Measurements from ENCODE around the gene TGM1. TPM values are rescaled to one million over a fixed set of nuclear protein-coding genes. Genes with fewer than 3 reads are reported as not detected.

Gene TGM1
- total RNA-seq, 1 experiment from 2014 or later = 26.2 TPM

DNA sequence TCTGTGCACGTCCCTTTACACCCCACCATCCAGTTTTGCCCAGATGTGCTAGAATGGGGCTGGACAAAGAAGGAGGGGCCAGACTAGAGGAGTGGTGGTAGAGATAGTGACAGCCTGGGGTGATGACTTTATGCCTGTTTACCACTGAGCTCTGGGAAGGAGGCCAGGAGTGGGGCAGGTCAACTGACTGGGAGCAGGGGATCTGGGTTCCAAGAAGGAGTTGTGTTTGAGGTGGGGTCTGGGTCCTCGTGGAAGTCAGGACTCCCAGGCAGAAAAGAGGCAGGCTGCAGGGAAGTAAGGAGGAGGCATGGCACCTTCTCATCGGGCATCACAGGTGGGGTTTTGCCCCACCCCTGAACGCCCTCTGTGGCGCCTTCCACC is 47.3 kb upstream of the TGM1 start:
- TF ChIP-seq, protein P1, sequence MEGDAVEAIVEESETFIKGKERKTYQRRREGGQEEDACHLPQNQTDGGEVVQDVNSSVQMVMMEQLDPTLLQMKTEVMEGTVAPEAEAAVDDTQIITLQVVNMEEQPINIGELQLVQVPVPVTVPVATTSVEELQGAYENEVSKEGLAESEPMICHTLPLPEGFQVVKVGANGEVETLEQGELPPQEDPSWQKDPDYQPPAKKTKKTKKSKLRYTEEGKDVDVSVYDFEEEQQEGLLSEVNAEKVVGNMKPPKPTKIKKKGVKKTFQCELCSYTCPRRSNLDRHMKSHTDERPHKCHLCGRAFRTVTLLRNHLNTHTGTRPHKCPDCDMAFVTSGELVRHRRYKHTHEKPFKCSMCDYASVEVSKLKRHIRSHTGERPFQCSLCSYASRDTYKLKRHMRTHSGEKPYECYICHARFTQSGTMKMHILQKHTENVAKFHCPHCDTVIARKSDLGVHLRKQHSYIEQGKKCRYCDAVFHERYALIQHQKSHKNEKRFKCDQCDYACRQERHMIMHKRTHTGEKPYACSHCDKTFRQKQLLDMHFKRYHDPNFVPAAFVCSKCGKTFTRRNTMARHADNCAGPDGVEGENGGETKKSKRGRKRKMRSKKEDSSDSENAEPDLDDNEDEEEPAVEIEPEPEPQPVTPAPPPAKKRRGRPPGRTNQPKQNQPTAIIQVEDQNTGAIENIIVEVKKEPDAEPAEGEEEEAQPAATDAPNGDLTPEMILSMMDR (IDR thresholded peaks at IDR 0.05; ENCODE audit: unreplicated experiment) = no peak
- DNase-seq (ENCODE audit: unreplicated experiment) = no peak
- H3K27ac Mint-ChIP-seq (ENCODE audit: low read depth, unreplicated experiment) = no peak overlapping the region
- intact Hi-C loops (cut with micrococcal nuclease) = no loop called here
- peaks cover 35% of the 10 kb centered on the region for H3K4me1 Mint-ChIP-seq (ENCODE audit: insufficient read depth, unreplicated experiment)
- no peaks in the 10 kb centered on the region for H3K9me3 Mint-ChIP-seq (ENCODE audit: unreplicated experiment)
- ChIA-PET CTCF (interaction anchor here (0.6 to 10.0 kb wide), 24 partner anchors 9 to 504 kb away, joined by 3 to 145 read pairs (median 6); partner anchors contain the start of genes CBLN3, DHRS1, IPO4 and KHNYN), POLR2A (interaction anchor here (0.7 to 7.2 kb wide), 20 partner anchors 11 to 1601 kb away, joined by 3 to 101 read pairs (median 4); partner anchors contain the start of genes CBLN3, CHMP4A, DHRS1 and IRF9)
- H3K36me3 Mint-ChIP-seq (ENCODE audit: insufficient read depth, unreplicated experiment) = peaks cover 21% of the 10 kb centered on the region
- H3K27me3 Mint-ChIP-seq (ENCODE audit: insufficient read depth, unreplicated experiment) = no peaks in the 10 kb centered on the region
- H3K4me3 Mint-ChIP-seq (ENCODE audit: unreplicated experiment) = peak overlapping the region; percentile 69
- BruUV-seq (replicated peaks) = no TSS peak

DNA sequence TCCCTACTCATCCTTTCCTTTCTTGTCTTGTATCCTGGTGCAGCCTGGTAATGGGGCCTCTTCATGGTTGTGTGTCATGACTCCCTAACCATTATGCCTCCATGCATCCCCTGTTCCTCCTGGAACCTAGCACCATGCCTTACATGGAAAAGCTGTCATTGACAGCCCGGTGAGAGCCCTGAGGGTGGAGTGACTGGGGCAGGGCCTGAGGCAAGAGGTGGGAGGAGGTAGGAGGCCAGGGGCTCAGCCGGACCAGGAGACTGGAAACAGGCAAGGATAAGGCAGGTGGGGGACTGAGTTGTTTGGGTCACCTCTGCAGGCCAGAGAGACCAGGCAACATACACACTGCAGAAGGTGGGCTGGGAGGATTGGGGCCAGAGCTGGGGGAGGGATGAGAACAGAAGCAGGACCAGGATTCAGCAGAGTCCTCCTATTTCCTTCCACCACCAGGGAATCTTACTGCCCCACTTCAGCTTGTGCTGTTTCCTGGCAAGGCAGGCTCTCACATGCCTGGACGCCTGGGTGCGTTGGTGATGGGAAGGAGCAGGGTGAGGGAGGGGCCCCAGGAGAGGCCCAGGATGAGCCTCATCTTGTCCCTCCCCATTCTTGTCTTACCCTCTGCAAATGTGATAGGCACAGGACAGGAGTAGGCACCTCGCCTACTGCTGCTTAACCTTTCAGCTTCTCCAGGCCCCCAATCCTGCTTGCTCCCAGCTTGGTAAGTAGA is 46.7 kb upstream of the TGM1 start, which contains the start of gene LTB4R2:
TSS of gene LTB4R2 (plus strand) at position 603 of the 727 bp plus-strand sequence. CDS start 525 bp downstream, outside the sequence.
- ChIA-PET POLR2A (interaction anchor here (0.7 to 7.2 kb wide), 22 partner anchors 10 to 1601 kb away, joined by 3 to 101 read pairs (median 4); partner anchors contain the start of genes CBLN3, CHMP4A, DHRS1 and GMPR2), CTCF (interaction anchor here (0.6 to 10.0 kb wide), 31 partner anchors 12 to 1549 kb away, joined by 3 to 145 read pairs (median 5); partner anchors contain the start of genes CBLN3, DHRS1, IPO4 and KHNYN)
- no peak within 1 kb of the TSS for H3K27ac Mint-ChIP-seq (ENCODE audit: low read depth, unreplicated experiment)
- TF ChIP-seq, protein P1 (IDR thresholded peaks at IDR 0.05; ENCODE audit: unreplicated experiment) = no peak
- peaks cover 32% of the 10 kb centered on the region for H3K4me1 Mint-ChIP-seq (ENCODE audit: insufficient read depth, unreplicated experiment)
- H3K4me3 Mint-ChIP-seq (ENCODE audit: unreplicated experiment) = peak within 1 kb of the TSS; percentile 69
- intact Hi-C loops (cut with micrococcal nuclease) = no loop called here
- H3K27me3 Mint-ChIP-seq (ENCODE audit: insufficient read depth, unreplicated experiment) = no peaks in the 10 kb centered on the region
- peak; percentile 85 for DNase-seq (ENCODE audit: unreplicated experiment)
- H3K36me3 Mint-ChIP-seq (ENCODE audit: insufficient read depth, unreplicated experiment) = peaks cover 26% of the 10 kb centered on the region
- BruUV-seq (replicated peaks) = no TSS peak
- H3K9me3 Mint-ChIP-seq (ENCODE audit: unreplicated experiment) = no peaks in the 10 kb centered on the region

DNA sequence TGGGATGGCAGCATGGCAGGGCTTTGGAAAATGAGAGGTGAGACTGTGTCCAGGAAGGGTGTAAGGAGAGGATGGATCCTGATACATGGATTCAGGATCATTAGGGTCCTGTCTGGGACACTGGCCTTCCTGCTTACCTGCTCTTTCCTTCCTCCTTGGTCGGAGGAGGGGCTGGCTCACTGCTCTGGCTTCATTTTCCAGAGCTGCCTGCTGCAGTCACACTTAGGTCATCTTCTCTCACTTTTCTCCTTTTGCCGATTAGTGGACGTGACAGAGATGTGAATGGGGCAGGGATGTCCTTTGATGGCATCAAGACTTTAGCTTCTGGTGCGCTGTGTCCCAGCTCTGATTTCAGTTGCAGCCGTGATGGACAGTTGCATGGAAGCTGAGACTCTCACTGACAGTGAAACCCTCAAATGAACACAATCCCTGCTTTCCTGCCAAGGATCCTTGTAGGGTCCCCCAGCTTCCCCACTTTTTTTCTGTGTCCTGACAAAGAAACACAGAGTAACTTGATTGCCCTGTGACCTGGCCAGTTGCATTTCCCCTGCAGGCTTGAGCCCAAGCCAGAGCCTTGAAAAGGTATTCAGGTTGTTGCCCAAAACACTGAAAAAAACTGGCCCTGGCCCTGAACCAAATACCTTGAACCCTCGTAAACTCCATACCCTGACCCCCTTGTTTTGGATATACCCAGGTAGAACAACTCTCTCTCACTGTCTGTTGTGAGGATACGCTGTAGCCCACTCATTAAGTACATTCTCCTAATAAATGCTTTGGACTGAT is 45.6 kb upstream of the TGM1 start:
- H3K9me3 Mint-ChIP-seq (ENCODE audit: unreplicated experiment) = no peaks in the 10 kb centered on the region
- H3K36me3 Mint-ChIP-seq (ENCODE audit: insufficient read depth, unreplicated experiment) = peaks cover 38% of the 10 kb centered on the region
- no TSS peak for BruUV-seq (replicated peaks)
- no peaks in the 10 kb centered on the region for H3K27me3 Mint-ChIP-seq (ENCODE audit: insufficient read depth, unreplicated experiment)
- H3K27ac Mint-ChIP-seq (ENCODE audit: low read depth, unreplicated experiment) = no peak overlapping the region
- no peak for DNase-seq (ENCODE audit: unreplicated experiment)
- ChIA-PET POLR2A (interaction anchor here (0.6 to 7.2 kb wide), 18 partner anchors 9 to 194 kb away, joined by 3 to 101 read pairs (median 4); partner anchors contain the start of genes CBLN3, CHMP4A, DCAF11 and DHRS1), CTCF (interaction anchor here (0.5 to 10.0 kb wide), 54 partner anchors 8 to 1008 kb away, joined by 3 to 145 read pairs (median 6); partner anchors contain the start of genes CBLN3, CHMP4A, DHRS1 and EMC9)
- peaks cover 25% of the 10 kb centered on the region for H3K4me1 Mint-ChIP-seq (ENCODE audit: insufficient read depth, unreplicated experiment)
- H3K4me3 Mint-ChIP-seq (ENCODE audit: unreplicated experiment) = no peak overlapping the region
- TF ChIP-seq, protein P1 (IDR thresholded peaks at IDR 0.05; ENCODE audit: unreplicated experiment) = peak; percentile 5
- intact Hi-C loops (cut with micrococcal nuclease) = no loop called here

Measured in MCF 10A (cell line).